ENCODE measurements around the gene ARNT2.

The ARNT2 gene

GRCh38 chr15:80572337-80572736 lies 168.2 kb downstream of the ARNT2 start:
- H3K27me3 ChIP-seq = no peaks in the 10 kb centered on the region
- H3K4me1 ChIP-seq = no peaks in the 10 kb centered on the region
- no peak for DNase-seq
- H3K9me3 ChIP-seq = no peaks in the 10 kb centered on the region
- no peak overlapping the region for H3K4me3 ChIP-seq (ENCODE audit: low read depth, low read length)
- no peaks in the 10 kb centered on the region for H3K36me3 ChIP-seq
- TF ChIP-seq CTCF (IDR thresholded peaks at IDR 0.05; ENCODE audit: low read depth, low read length) = no peak

- no peak overlapping the region for H3K4me3 ChIP-seq (ENCODE audit: low read depth, low read length)
- no peaks in the 10 kb centered on the region for H3K27me3 ChIP-seq
- H3K9me3 ChIP-seq = no peaks in the 10 kb centered on the region
- TF ChIP-seq CTCF (IDR thresholded peaks at IDR 0.05; ENCODE audit: low read depth, low read length) = no peak
- no peaks in the 10 kb centered on the region for H3K36me3 ChIP-seq
- DNase-seq = no peak
- H3K4me1 ChIP-seq = no peaks in the 10 kb centered on the region
Observed at GRCh38 chr15:80573606-80574005, 169.4 kb downstream of the ARNT2 start.

- Histone ChIP-seq H3K9me3 (no peaks in the 10 kb centered on the region), H3K36me3 (no peaks in the 10 kb centered on the region), H3K4me3 (ENCODE audit: low read depth, low read length) (no peak overlapping the region), H3K4me1 (no peaks in the 10 kb centered on the region), H3K27me3 (no peaks in the 10 kb centered on the region)
- no peak for DNase-seq
- no peak for TF ChIP-seq CTCF (IDR thresholded peaks at IDR 0.05; ENCODE audit: low read depth, low read length)
Observed at GRCh38 chr15:80574590-80574989, 170.4 kb downstream of the ARNT2 start.

GRCh38 chr15:80576519-80577090 lies 172.4 kb downstream of the ARNT2 start:
- no peaks in the 10 kb centered on the region for H3K36me3 ChIP-seq
- no peak for DNase-seq
- H3K9me3 ChIP-seq = no peaks in the 10 kb centered on the region
- no peak overlapping the region for H3K4me3 ChIP-seq (ENCODE audit: low read depth, low read length)
- TF ChIP-seq CTCF (IDR thresholded peaks at IDR 0.05; ENCODE audit: low read depth, low read length) = no peak
- H3K27me3 ChIP-seq = no peaks in the 10 kb centered on the region
- no peaks in the 10 kb centered on the region for H3K4me1 ChIP-seq

- TF ChIP-seq CTCF (IDR thresholded peaks at IDR 0.05; ENCODE audit: low read depth, low read length) = no peak
- no peaks in the 10 kb centered on the region for H3K9me3 ChIP-seq
- H3K36me3 ChIP-seq = no peaks in the 10 kb centered on the region
- no peaks in the 10 kb centered on the region for H3K4me1 ChIP-seq
- H3K4me3 ChIP-seq (ENCODE audit: low read depth, low read length) = no peak overlapping the region
- DNase-seq = no peak
- no peaks in the 10 kb centered on the region for H3K27me3 ChIP-seq
Observed at GRCh38 chr15:80577552-80578205, 173.5 kb downstream of the ARNT2 start.

- DNase-seq = no peak
- H3K9me3 ChIP-seq = no peaks in the 10 kb centered on the region
- H3K4me1 ChIP-seq = no peaks in the 10 kb centered on the region
- TF ChIP-seq CTCF (IDR thresholded peaks at IDR 0.05; ENCODE audit: low read depth, low read length) = no peak
- H3K36me3 ChIP-seq = no peaks in the 10 kb centered on the region
- H3K27me3 ChIP-seq = no peaks in the 10 kb centered on the region
- no peak overlapping the region for H3K4me3 ChIP-seq (ENCODE audit: low read depth, low read length)
Observed at GRCh38 chr15:80578206-80578595, 174.0 kb downstream of the ARNT2 start.
